HepG2 (cell line): ENCODE measurements around the gene CEP250.

Source experiments
- GATA4 ChIP-seq: sonication (generic); IDR thresholded peaks from 2 replicates; pipeline ENCODE4 v1.6.1; 2016; ENCODE audit warnings: antibody characterized with exemption, low read depth, borderline replicate concordance
- HDAC6 ChIP-seq: fragments of 200-600 bp; sonication (generic); IDR thresholded peaks from 2 replicates; pipeline ENCODE4 v1.7.0; 2017; ENCODE audit warnings: mild to moderate bottlenecking, antibody characterized with exemption, low read length, low read depth
- NFRKB ChIP-seq: fragments of 450-650 bp; IDR thresholded peaks from 2 replicates; pipeline ENCODE4 v1.6.1; 2017
- POLR2A ChIP-seq, 2 experiments: IDR thresholded peaks; 2 replicates each; pipeline ENCODE4 v1.6.1; 2011; ENCODE audit warnings: low read depth in 2 of 2, low read length in 2 of 2, mild to moderate bottlenecking in 1 of 2, moderate library complexity in 1 of 2; ENCODE audit not compliant: insufficient read depth in 1 of 2
- STAG1 ChIP-seq: sonication (generic); formaldehyde crosslinking; IDR thresholded peaks from 2 replicates; pipeline ENCODE4 v1.4.0; 2020; ENCODE audit warnings: missing genetic modification reagents
- ZBTB1 ChIP-seq: sonication (generic); formaldehyde crosslinking; IDR thresholded peaks from 2 replicates; pipeline ENCODE4 v1.4.0; 2020; ENCODE audit warnings: missing genetic modification reagents, borderline replicate concordance
- ZNF260 ChIP-seq: sonication (generic); formaldehyde crosslinking; IDR thresholded peaks from 2 replicates; pipeline ENCODE4 v1.4.0; 2020; ENCODE audit warnings: missing genetic modification reagents, low read depth, mild to moderate bottlenecking, borderline replicate concordance
- ZNF501 ChIP-seq: sonication (generic); formaldehyde crosslinking; IDR thresholded peaks from 2 replicates; pipeline ENCODE4 v1.5.1; 2020; ENCODE audit warnings: mild to moderate bottlenecking, moderate library complexity, missing genetic modification reagents
- ZNF782 ChIP-seq: sonication (generic); formaldehyde crosslinking; IDR thresholded peaks from 2 replicates; pipeline ENCODE4 v1.4.0; 2020; ENCODE audit warnings: missing genetic modification reagents, mild to moderate bottlenecking, borderline replicate concordance
- TF ChIP-seq, protein P1 (sequence below): sonication (generic); formaldehyde crosslinking; IDR thresholded peaks from 2 replicates; pipeline ENCODE4 v1.5.0; 2020; ENCODE audit warnings: mild to moderate bottlenecking, missing genetic modification reagents, moderate library complexity
- TF ChIP-seq, protein P2 (sequence below): sonication (generic); formaldehyde crosslinking; IDR thresholded peaks from 2 replicates; pipeline ENCODE4 v1.4.0; 2020; ENCODE audit warnings: missing genetic modification reagents
- TF ChIP-seq, protein P3 (sequence below), 2 experiments: sonication (generic) in 1 of 2; formaldehyde crosslinking in 1 of 2; IDR thresholded peaks; 2 replicates each; pipeline versions ENCODE4 v1.5.1 to v1.6.1; 2011 to 2020; ENCODE audit warnings: borderline replicate concordance in 1 of 2, low read depth in 1 of 2, low read length in 1 of 2, mild to moderate bottlenecking in 1 of 2, missing genetic modification reagents in 1 of 2, moderate library complexity in 1 of 2
- TF ChIP-seq, protein P4 (sequence below): IDR thresholded peaks from 2 replicates; pipeline ENCODE4 v1.6.1; 2012; ENCODE audit warnings: low read length, improper control_type of control experiment

DNA sequence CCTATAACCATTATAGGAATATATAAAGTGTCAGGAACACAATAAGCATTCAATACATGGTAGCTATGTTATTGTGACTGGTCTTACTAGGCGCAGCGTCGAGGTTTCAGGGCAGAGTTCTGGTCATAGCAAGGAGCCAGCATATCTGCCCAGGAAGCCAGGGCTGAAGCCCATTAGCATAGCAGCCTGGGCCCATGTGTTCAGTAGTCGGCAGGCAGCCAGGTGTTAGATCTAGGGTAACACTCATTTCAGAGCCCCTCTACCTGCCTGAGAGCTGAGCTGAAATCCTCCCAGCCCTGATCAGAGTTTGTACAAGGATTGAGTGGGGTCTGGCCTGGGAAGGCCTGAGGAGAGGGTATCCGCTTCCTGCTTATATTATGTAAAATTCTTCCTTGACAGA, 41.9 kb downstream of the CEP250 start:
- TF ChIP-seq HDAC6 (no peak), ZNF260 (CRISPR knock-in tag) (no peak), ZNF782 (CRISPR knock-in tag) (no peak), NFRKB (no peak), STAG1 (no peak), ZBTB1 (no peak), GATA4 (no peak), ZNF501 (CRISPR knock-in tag) (no peak), POLR2A (IDR thresholded peaks at IDR 0.05; ENCODE audit: insufficient read depth in 1 of 2, low read depth in 2 of 2, low read length in 2 of 2) (no peak)
- TF ChIP-seq, protein P1, sequence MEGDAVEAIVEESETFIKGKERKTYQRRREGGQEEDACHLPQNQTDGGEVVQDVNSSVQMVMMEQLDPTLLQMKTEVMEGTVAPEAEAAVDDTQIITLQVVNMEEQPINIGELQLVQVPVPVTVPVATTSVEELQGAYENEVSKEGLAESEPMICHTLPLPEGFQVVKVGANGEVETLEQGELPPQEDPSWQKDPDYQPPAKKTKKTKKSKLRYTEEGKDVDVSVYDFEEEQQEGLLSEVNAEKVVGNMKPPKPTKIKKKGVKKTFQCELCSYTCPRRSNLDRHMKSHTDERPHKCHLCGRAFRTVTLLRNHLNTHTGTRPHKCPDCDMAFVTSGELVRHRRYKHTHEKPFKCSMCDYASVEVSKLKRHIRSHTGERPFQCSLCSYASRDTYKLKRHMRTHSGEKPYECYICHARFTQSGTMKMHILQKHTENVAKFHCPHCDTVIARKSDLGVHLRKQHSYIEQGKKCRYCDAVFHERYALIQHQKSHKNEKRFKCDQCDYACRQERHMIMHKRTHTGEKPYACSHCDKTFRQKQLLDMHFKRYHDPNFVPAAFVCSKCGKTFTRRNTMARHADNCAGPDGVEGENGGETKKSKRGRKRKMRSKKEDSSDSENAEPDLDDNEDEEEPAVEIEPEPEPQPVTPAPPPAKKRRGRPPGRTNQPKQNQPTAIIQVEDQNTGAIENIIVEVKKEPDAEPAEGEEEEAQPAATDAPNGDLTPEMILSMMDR (CRISPR knock-in tag): no peak
- TF ChIP-seq, protein P2, sequence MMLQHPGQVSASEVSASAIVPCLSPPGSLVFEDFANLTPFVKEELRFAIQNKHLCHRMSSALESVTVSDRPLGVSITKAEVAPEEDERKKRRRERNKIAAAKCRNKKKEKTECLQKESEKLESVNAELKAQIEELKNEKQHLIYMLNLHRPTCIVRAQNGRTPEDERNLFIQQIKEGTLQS: no peak
- TF ChIP-seq, protein P3, sequence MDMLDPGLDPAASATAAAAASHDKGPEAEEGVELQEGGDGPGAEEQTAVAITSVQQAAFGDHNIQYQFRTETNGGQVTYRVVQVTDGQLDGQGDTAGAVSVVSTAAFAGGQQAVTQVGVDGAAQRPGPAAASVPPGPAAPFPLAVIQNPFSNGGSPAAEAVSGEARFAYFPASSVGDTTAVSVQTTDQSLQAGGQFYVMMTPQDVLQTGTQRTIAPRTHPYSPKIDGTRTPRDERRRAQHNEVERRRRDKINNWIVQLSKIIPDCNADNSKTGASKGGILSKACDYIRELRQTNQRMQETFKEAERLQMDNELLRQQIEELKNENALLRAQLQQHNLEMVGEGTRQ (IDR thresholded peaks at IDR 0.05; ENCODE audit: low read depth, low read length): no peak
- TF ChIP-seq, protein P3 (CRISPR knock-in tag; IDR thresholded peaks at IDR 0.05; ENCODE audit: borderline replicate concordance): no peak
- TF ChIP-seq, protein P4, sequence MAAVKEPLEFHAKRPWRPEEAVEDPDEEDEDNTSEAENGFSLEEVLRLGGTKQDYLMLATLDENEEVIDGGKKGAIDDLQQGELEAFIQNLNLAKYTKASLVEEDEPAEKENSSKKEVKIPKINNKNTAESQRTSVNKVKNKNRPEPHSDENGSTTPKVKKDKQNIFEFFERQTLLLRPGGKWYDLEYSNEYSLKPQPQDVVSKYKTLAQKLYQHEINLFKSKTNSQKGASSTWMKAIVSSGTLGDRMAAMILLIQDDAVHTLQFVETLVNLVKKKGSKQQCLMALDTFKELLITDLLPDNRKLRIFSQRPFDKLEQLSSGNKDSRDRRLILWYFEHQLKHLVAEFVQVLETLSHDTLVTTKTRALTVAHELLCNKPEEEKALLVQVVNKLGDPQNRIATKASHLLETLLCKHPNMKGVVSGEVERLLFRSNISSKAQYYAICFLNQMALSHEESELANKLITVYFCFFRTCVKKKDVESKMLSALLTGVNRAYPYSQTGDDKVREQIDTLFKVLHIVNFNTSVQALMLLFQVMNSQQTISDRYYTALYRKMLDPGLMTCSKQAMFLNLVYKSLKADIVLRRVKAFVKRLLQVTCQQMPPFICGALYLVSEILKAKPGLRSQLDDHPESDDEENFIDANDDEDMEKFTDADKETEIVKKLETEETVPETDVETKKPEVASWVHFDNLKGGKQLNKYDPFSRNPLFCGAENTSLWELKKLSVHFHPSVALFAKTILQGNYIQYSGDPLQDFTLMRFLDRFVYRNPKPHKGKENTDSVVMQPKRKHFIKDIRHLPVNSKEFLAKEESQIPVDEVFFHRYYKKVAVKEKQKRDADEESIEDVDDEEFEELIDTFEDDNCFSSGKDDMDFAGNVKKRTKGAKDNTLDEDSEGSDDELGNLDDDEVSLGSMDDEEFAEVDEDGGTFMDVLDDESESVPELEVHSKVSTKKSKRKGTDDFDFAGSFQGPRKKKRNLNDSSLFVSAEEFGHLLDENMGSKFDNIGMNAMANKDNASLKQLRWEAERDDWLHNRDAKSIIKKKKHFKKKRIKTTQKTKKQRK: no peak
